Muscle layer of duodenum (tissue), 2 donors: ENCODE data around the gene STAT1.
A peak's percentile ranks its signal among the peaks of the same experiment; 100 is the strongest.

ENCODE experiments used
- H3K27ac ChIP-seq: one replicate; pipeline ENCODE4 v1.7.0; 2013; ENCODE audit warnings: mild to moderate bottlenecking, low read length
- H3K27me3 ChIP-seq: one replicate; pipeline ENCODE4 v1.7.0; 2013; ENCODE audit warnings: low read depth, mild to moderate bottlenecking, control low read depth, low read length
- H3K36me3 ChIP-seq, 2 donors: one replicate each; pipeline ENCODE4 v1.7.0; 2013; ENCODE audit warnings: low read length in 2 of 2, control low read depth in 1 of 2, mild to moderate bottlenecking in 1 of 2; ENCODE audit not compliant: insufficient read depth in 2 of 2, control insufficient read depth in 1 of 2
- H3K4me1 ChIP-seq, 2 donors: one replicate each; pipeline ENCODE4 v1.7.0; 2013; ENCODE audit warnings: low read length in 2 of 2, mild to moderate bottlenecking in 2 of 2, control low read depth in 1 of 2, moderate library complexity in 1 of 2; ENCODE audit not compliant: insufficient read depth in 2 of 2, control insufficient read depth in 1 of 2
- H3K4me3 ChIP-seq, 2 donors: one replicate each; pipeline ENCODE4 v1.7.0; 2013; ENCODE audit warnings: low read length in 2 of 2, low read depth in 1 of 2, mild to moderate bottlenecking in 1 of 2
- H3K9me3 ChIP-seq, 2 donors: one replicate each; pipeline ENCODE4 v1.7.0; 2013; ENCODE audit warnings: low read length in 2 of 2, control low read depth in 1 of 2, mild to moderate bottlenecking in 1 of 2; ENCODE audit not compliant: control insufficient read depth in 1 of 2
- donor health status: healthy.

Gene STAT1

DNA sequence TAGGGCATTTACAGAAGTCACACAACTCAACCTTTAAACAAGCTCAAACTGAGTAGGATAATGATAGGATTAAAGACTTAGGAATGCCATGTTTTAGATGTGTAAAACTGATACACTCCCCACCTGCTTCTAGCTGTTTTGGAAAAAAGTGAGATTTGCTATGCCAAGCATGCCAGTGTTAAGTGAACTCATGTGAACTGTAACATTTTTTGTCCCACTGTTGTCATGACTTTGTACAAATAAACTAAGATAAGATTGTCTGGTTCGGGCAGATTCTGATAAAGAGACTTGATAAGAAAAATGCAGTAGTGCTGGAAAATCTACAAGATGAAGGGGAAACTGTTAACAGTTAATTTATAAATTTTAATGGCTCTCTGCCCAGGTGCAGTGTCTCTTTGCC lies 66.8 kb downstream of the STAT1 start:
- no peaks in the 10 kb centered on the region for H3K9me3 ChIP-seq
- H3K27ac ChIP-seq, result peak overlapping the region; percentile 24
- peaks cover 6 to 16% of the 10 kb centered on the region in 2 donors for H3K4me1 ChIP-seq
- H3K27me3 ChIP-seq, result no peaks in the 10 kb centered on the region
- H3K4me3 ChIP-seq, result no peak overlapping the region
- H3K36me3 ChIP-seq, result no peaks in the 10 kb centered on the region

DNA sequence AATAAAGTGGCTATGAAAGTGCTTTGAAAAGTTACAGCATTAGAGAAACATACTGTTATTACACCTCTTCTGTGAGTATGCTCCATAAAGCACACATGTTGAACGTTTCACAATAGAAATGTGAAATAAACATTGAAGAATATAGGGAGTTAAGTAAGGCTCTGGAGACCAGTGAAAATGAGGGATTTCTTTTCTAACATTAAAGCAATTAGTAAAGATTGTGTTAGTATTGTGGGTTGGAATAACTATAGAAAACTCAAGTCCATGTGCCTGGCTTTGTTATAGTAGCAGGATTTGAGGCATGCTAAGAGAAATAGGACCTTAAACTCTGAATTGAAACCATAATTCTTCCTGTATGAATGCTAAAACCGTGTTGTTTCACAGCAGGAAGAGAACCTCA lies 70.3 kb downstream of the STAT1 start:
- Histone ChIP-seq H3K4me3 (no peak overlapping the region), H3K9me3 (no peaks in the 10 kb centered on the region), H3K36me3 (no peaks in the 10 kb centered on the region), H3K27ac (no peak overlapping the region), H3K27me3 (no peaks in the 10 kb centered on the region), H3K4me1 (peaks cover 15 to 28% of the 10 kb centered on the region in 2 donors)

DNA sequence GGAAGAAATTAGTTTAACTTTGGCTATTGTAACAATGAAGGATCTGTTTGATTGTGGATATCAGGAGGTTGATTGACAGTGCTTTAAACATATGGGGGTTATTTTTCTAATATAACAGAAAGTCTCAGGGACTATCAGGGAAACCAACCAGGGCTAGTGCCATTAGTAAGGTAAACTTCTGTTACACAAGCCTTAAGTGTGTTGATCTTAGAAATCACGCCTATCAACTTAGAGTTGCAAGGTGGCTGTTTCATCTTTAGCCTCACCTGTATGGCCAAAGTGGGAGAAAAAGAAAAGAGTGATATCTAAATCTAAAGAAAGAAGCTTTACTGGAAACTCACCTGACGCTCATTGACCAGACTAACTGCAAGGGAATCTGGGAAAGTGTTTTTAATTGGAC lies 71.3 kb downstream of the STAT1 start:
- H3K9me3 ChIP-seq, result no peaks in the 10 kb centered on the region
- H3K4me3 ChIP-seq, result no peak overlapping the region
- no peak overlapping the region for H3K27ac ChIP-seq
- H3K36me3 ChIP-seq, result no peaks in the 10 kb centered on the region
- no peaks in the 10 kb centered on the region for H3K27me3 ChIP-seq
- peaks cover 15 to 29% of the 10 kb centered on the region in 2 donors for H3K4me1 ChIP-seq

DNA sequence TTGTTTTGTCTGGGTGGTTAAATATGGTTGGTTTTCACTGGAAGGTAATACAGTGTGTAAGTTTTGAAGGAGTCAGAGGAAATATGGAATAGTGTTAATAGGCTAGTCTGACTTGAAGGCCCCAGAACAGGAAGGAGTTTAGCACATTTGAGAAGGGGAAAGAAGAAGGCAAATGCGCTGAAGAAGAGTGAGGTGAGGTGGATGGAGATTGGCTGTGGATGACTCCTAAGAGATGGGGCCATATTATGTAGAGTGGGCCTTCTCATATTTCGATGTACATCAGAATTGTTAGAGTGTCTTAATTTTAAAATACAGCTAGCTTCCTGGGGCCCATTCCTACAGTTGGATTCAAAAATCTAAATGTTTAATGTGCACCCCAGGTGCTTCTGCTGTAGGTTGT lies 72.4 kb downstream of the STAT1 start:
- Histone ChIP-seq H3K4me3 (no peak overlapping the region), H3K27me3 (no peaks in the 10 kb centered on the region), H3K36me3 (peaks cover 0 to under 1% of the 10 kb centered on the region in 2 donors), H3K9me3 (no peaks in the 10 kb centered on the region), H3K4me1 (peaks cover 9 to 19% of the 10 kb centered on the region in 2 donors), H3K27ac (no peak overlapping the region)

DNA sequence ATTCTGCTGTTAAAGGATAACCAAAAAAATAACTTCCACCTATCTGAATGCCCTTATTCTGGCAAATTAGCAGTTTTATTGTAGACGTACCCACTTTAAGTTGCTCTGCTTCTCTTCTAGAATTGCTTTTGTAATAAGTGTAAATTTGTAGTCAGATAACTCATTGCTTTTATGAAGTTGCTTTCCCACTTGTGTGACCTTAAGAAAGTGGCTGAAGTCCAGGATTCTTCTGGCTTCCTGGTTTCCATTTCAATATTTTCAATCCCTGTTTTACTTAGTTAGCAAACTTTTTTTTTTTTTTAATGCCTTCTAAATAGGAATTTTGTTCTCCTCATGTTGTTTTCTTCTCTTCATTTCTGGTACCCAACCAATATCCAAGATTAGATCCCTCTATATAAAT lies 73.5 kb downstream of the STAT1 start:
- Histone ChIP-seq H3K36me3 (peaks cover 0 to 5% of the 10 kb centered on the region in 2 donors), H3K27me3 (no peaks in the 10 kb centered on the region), H3K4me3 (no peak overlapping the region), H3K4me1 (peaks cover 9 to 19% of the 10 kb centered on the region in 2 donors), H3K9me3 (no peaks in the 10 kb centered on the region), H3K27ac (no peak overlapping the region)

DNA sequence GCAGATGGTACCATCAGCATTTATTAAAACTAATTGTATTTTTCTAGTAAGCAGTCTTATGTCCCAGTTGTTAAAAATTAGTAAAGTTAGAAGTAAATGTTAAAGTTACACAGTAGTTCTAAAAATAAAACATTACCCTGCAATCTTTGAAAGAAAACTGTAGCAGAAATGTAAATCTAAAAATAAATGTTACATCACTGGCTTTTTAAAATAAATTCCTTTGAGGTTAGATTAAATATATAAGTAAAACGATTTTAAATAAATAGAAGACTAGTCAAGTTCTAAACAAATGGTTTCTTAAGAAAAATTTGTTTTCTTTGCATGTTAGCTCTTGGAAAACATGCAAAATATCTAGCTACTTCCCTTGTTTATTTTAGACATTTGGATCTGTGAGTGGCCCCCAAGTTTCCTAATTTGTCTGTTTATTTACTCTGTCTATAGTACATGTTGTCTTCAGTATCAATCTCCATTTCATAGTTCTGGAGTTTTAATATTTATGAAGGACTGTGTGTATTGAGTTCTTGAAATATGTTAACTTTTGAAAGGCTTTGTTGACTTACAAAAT lies 75.1 kb downstream of the STAT1 start:
- Histone ChIP-seq H3K4me3 (no peak overlapping the region), H3K27me3 (no peaks in the 10 kb centered on the region), H3K36me3 (peaks cover 0 to 5% of the 10 kb centered on the region in 2 donors), H3K4me1 (peaks cover 9 to 19% of the 10 kb centered on the region in 2 donors), H3K9me3 (no peaks in the 10 kb centered on the region), H3K27ac (no peak overlapping the region)

DNA sequence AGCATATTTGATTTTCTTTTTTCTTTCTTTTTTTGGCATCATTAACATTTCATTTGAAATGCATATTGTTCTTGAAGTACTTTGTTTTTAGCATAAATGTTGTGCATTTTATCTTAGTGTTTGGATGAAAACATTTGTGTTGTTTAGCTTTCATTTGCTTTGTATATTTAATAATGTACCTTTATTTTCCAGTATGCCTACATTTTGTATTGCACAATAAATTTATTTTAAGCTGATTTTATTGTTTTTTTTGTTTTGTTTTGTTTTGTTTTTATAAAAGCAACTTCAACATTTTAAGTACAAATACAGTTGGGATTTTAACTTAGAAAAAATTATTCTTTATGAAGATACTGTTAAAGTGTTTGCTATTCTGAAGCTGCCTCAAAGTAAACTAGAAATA lies 78.9 kb downstream of the STAT1 start:
- peaks cover 6 to 19% of the 10 kb centered on the region in 2 donors for H3K36me3 ChIP-seq
- H3K27me3 ChIP-seq, result no peaks in the 10 kb centered on the region

DNA sequence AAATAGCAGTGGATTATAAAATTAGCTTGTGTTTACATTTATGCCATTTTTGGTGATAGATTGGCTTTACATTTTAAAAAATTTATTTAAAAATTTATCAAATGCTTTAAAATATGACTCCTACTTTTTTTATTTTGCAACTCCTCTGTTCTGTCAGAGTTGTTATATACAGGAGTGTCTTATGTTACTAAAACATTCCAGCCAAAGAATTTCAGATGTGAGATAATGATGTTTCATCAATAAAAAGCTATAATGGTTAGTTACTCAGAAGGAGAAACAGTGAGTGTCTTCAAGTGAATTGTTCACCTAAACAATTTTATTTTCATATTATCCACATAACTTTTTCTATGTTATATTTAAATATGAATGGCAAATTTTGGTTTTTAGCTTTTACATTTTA lies 80.6 kb downstream of the STAT1 start:
- Histone ChIP-seq H3K4me1 (peaks cover 0 to 4% of the 10 kb centered on the region in 2 donors), H3K27ac (no peak overlapping the region), H3K27me3 (no peaks in the 10 kb centered on the region), H3K4me3 (no peak overlapping the region), H3K36me3 (peaks cover 8 to 20% of the 10 kb centered on the region in 2 donors), H3K9me3 (no peaks in the 10 kb centered on the region)

More for the DNA sequence above, 78.9 kb downstream of the STAT1 start:
- Histone ChIP-seq H3K4me1 (peaks cover 0 to 9% of the 10 kb centered on the region in 2 donors), H3K4me3 (no peak overlapping the region), H3K9me3 (no peaks in the 10 kb centered on the region), H3K27ac (no peak overlapping the region)

DNA sequence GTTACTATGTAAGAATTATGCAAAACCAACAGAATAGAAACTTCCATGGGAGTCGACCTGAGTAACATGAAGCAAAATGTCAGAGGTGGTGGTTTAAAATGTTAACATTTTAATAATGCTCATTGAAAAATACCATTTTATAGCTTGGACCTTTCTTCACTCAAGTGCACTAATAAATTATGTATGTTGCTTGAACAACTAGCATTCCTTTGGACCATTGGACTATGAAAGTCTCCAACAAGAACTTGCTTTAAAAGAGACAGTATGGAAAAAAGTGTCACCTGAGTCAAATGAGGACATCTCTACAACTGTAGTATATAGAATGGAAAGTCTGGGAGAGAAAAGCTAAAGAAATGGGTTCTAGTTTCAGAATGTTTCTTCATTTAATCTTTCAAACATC lies 81.5 kb downstream of the STAT1 start:
- Histone ChIP-seq H3K36me3 (peaks cover 10 to 23% of the 10 kb centered on the region in 2 donors), H3K4me1 (no peaks in the 10 kb centered on the region), H3K27me3 (no peaks in the 10 kb centered on the region), H3K9me3 (no peaks in the 10 kb centered on the region), H3K27ac (no peak overlapping the region), H3K4me3 (no peak overlapping the region)

DNA sequence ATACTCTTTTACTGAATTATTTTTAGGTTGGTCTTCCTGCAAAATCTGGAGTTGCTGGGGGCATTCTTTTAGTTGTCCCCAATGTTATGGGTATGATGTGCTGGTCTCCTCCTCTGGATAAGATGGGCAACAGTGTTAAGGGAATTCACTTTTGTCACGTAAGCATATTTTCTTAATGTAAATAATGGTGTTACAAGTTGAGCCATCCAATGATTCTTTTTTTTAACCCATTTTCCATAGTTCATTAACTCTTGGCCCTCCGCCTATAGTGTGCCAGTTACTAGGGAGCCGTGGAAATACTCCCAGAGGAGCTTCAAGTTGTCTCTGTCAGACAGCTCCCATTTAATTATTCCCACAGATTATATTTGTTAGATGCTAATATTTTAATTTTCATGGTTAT lies 83.6 kb downstream of the STAT1 start:
- Histone ChIP-seq H3K4me1 (no peaks in the 10 kb centered on the region), H3K27ac (no peak overlapping the region), H3K9me3 (no peaks in the 10 kb centered on the region), H3K27me3 (no peaks in the 10 kb centered on the region), H3K36me3 (peaks cover 23 to 31% of the 10 kb centered on the region in 2 donors), H3K4me3 (no peak overlapping the region)

DNA sequence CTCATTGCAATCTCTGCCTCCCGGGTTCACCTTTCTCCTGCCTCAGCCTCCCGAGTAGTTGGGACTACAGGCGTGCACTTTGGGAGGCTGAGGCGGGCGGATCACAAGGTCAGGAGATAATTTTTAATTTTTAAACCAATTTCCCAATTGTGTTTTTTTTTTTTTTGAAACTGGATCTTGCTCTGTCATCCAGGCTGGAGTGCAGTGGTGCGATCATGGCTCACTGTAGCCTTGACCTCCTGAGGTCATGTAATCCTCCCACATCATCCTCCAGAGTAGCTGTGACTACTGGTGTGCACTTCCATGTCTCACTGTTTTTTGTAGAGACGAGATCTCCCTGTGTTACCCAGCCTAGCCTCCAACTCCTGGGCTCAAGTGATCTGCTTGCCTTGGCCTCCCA lies 84.1 kb downstream of the STAT1 start:
- no peaks in the 10 kb centered on the region for H3K9me3 ChIP-seq
- no peaks in the 10 kb centered on the region for H3K4me1 ChIP-seq
- H3K27ac ChIP-seq, result no peak overlapping the region
- H3K4me3 ChIP-seq, result no peak overlapping the region
- H3K27me3 ChIP-seq, result no peaks in the 10 kb centered on the region
- peaks cover 23 to 34% of the 10 kb centered on the region in 2 donors for H3K36me3 ChIP-seq

DNA sequence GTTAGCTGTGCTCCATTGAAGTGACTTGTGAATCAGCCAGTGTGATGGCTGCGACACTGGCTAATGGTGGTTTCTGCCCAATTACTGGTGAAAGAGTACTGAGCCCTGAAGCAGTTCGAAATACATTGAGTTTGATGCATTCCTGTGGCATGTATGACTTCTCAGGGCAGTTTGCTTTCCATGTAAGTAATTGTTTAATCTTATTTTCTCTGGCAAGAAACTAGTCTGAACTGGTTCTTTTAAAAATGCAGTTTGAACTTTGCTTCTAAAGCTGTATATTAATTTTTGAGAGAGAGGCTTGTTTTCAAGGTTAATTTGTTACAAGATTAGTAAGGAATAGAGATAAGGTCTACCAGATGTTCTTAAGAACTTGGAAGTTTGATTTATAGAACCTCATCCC lies 86.7 kb downstream of the STAT1 start:
- Histone ChIP-seq H3K36me3 (peaks cover 48 to 53% of the 10 kb centered on the region in 2 donors), H3K4me3 (no peak overlapping the region), H3K27ac (no peak overlapping the region), H3K27me3 (no peaks in the 10 kb centered on the region), H3K9me3 (no peaks in the 10 kb centered on the region), H3K4me1 (no peaks in the 10 kb centered on the region)
